Endothelial cell of umbilical vein (primary cell): ENCODE data around the gene PAPPA2. TPM values are rescaled to one million over a fixed set of nuclear protein-coding genes. Genes with fewer than 3 reads are reported as not detected.

Experiments used
- BruUV-seq: library from RNA; stranded (reverse); fragments of 400-500 nt; replicated peaks from 2 replicates; lab custom pipeline; 2021; lab: Mats Ljungman, UMichigan
- CTCF ChIA-PET: fragments of 300-600, 350-600 bp; sonication (Branson Sonifier 250); formaldehyde crosslinking; loops from one replicate; lab custom pipeline; 2021; ENCODE audit warnings: antibody characterized with exemption, inconsistent platforms; lab: Charles Lee
- POLR2A ChIA-PET: fragments of 300-600, 350-600 bp; sonication (Branson Sonifier 250); formaldehyde crosslinking; loops from one replicate; lab custom pipeline; 2021; ENCODE audit warnings: antibody characterized with exemption, inconsistent platforms; lab: Charles Lee
- DNase-seq: peaks from one replicate; pipeline ENCODE4 v3.0.0-alpha.2; 2011; ENCODE audit warnings: low read depth, low spot score
- FAIRE-seq: peaks from 2 replicates; lab custom pipeline; 2011; peaks lifted over from hg19 to GRCh38; lab: Jason Lieb, UNC
- H2AFZ ChIP-seq: 2 replicates; pipeline ENCODE4 v1.6.0; 2012; ENCODE audit warnings: low read depth, low read length, control low read depth, inconsistent platforms
- H3K27ac ChIP-seq: 2 replicates; pipeline ENCODE4 v1.5.1; 2011; ENCODE audit warnings: low read depth, mild to moderate bottlenecking, control low read depth, low read length, moderate library complexity; ENCODE audit not compliant: insufficient read depth
- H3K27me3 ChIP-seq, 2 experiments: 2 replicates each; pipeline versions ENCODE4 v1.6.0 to v1.6.1; 2011; ENCODE audit warnings: low read length in 2 of 2, mixed read lengths in 1 of 2; ENCODE audit not compliant: control insufficient read depth in 2 of 2, insufficient read depth in 2 of 2
- H3K36me3 ChIP-seq, 2 experiments: 2 replicates in 1 of 2; 3 replicates in 1 of 2; pipeline ENCODE4 v1.5.1; 2011; ENCODE audit warnings: low read length in 2 of 2, mild to moderate bottlenecking in 1 of 2, moderate library complexity in 1 of 2; ENCODE audit not compliant: control insufficient read depth in 2 of 2, insufficient read depth in 2 of 2; ENCODE audit errors: extremely low read depth in 1 of 2
- H3K4me1 ChIP-seq: 3 replicates; pipeline ENCODE4 v1.5.1; 2011; ENCODE audit warnings: mild to moderate bottlenecking, low read length; ENCODE audit not compliant: control insufficient read depth, insufficient read depth; ENCODE audit errors: extremely low read depth
- H3K4me2 ChIP-seq: 2 replicates; pipeline ENCODE4 v1.6.1; 2011; ENCODE audit warnings: low read length, control low read depth, mixed read lengths; ENCODE audit not compliant: insufficient read depth
- H3K4me3 ChIP-seq, 3 experiments: fragments of 200-600 bp in 1 of 3; sonication (generic), shearing (Covaris generic) in 1 of 3; replicated peaks in 1 of 3; 2 replicates each; pipeline ENCODE4 v1.5.1; 2011 to 2016; ENCODE audit warnings: control low read depth in 3 of 3, low read length in 3 of 3, mild to moderate bottlenecking in 2 of 3, inconsistent platforms in 1 of 3, low read depth in 1 of 3, moderate library complexity in 1 of 3; ENCODE audit not compliant: insufficient read depth in 1 of 3
- H3K79me2 ChIP-seq: 2 replicates; pipeline ENCODE4 v1.6.0; 2012; ENCODE audit warnings: low read length, inconsistent platforms; ENCODE audit not compliant: control insufficient read depth, insufficient read depth
- H3K9ac ChIP-seq: replicated peaks from 2 replicates; pipeline ENCODE3; 2011; ENCODE audit warnings: low read length, control low read depth; ENCODE audit not compliant: insufficient read depth; ENCODE audit errors: extremely low read depth
- H3K9me1 ChIP-seq: replicated peaks from 3 replicates; pipeline ENCODE4 v1.6.0; 2011; ENCODE audit warnings: mild to moderate bottlenecking, low read length; ENCODE audit not compliant: control insufficient read depth, insufficient read depth; ENCODE audit errors: extremely low read depth
- H3K9me3 ChIP-seq: replicated peaks from 2 replicates; pipeline ENCODE4 v1.5.1; 2012; ENCODE audit warnings: low read length, inconsistent platforms; ENCODE audit not compliant: control insufficient read depth, insufficient read depth
- H4K20me1 ChIP-seq: replicated peaks from 2 replicates; pipeline ENCODE3; 2011; ENCODE audit warnings: mild to moderate bottlenecking, low read length; ENCODE audit not compliant: control insufficient read depth, insufficient read depth; ENCODE audit errors: extremely low read depth
- EZH2 ChIP-seq: IDR thresholded peaks from 2 replicates; pipeline ENCODE4 v1.6.1; 2012; ENCODE audit warnings: borderline replicate concordance, low read depth, mild to moderate bottlenecking, moderate library complexity, low read length, inconsistent platforms; ENCODE audit not compliant: severe bottlenecking
- FOS ChIP-seq: IDR thresholded peaks from 2 replicates; pipeline ENCODE4 v1.6.1; 2011; ENCODE audit warnings: mild to moderate bottlenecking, low read length, moderate library complexity, borderline replicate concordance; ENCODE audit not compliant: insufficient read depth
- GATA2 ChIP-seq: IDR thresholded peaks from 2 replicates; pipeline ENCODE4 v1.7.0; 2011; ENCODE audit warnings: low read depth, mild to moderate bottlenecking, moderate library complexity, mixed read lengths, low read length; ENCODE audit not compliant: insufficient read length, insufficient read depth
- JUN ChIP-seq: IDR thresholded peaks from 2 replicates; pipeline ENCODE4 v1.6.1; 2011; ENCODE audit warnings: borderline replicate concordance, low read depth; ENCODE audit not compliant: insufficient read length, insufficient read depth
- MYC ChIP-seq: IDR thresholded peaks from one replicate; pipeline ENCODE4 v1.6.1; 2011; ENCODE audit warnings: mild to moderate bottlenecking, low read depth, low read length
- POLR2A ChIP-seq: IDR thresholded peaks from 2 replicates; pipeline ENCODE4 v1.6.1; 2012; ENCODE audit warnings: low read depth, mild to moderate bottlenecking, control low read depth, low read length
- POLR2AphosphoS5 ChIP-seq: IDR thresholded peaks from 2 replicates; pipeline ENCODE4 v1.6.1; 2012; ENCODE audit warnings: low read depth, mild to moderate bottlenecking, control low read depth, low read length, moderate library complexity; ENCODE audit not compliant: insufficient read depth
- dilution Hi-C: fragments of 300-500 bp; cut with MboI; formaldehyde crosslinking; loops from one replicate; pipeline ENCODE4 v1.15.0; 2019; ENCODE audit warnings: low sequenced_read_pairs; ENCODE audit not compliant: extremely low pct_ligation_motif_present
- intact Hi-C: fragments of 100-400 bp; cut with micrococcal nuclease; formaldehyde crosslinking; loops from one replicate; pipeline ENCODE4 v1.10.0; 2022
- polyA plus RNA-seq, 4 experiments: library from polyadenylated mRNA; depleted of rRNA in 3 of 4; stranded (reverse) in 3 of 4; unstranded in 1 of 4; fragments of >200 nt; gene quantifications; 2 replicates each; pipeline versions ENCODE4 v1.2.1 to v1.2.3, GENCODE V29; 2011 to 2012; ENCODE audit warnings: missing spikeins in 1 of 4
- total RNA-seq: library from RNA; stranded (reverse); gene quantifications from 2 replicates; pipeline ENCODE4 v1.2.3, GENCODE V29; 2021
- TF ChIP-seq, protein P1 (sequence below), 2 donors: IDR thresholded peaks; 1 replicate in 1 of 2; 2 replicates in 1 of 2; pipeline ENCODE4 v1.5.1; 2011; ENCODE audit warnings: low read length in 2 of 2, mild to moderate bottlenecking in 2 of 2, moderate library complexity in 2 of 2, control low read depth in 1 of 2, inconsistent platforms in 1 of 2, low read depth in 1 of 2; ENCODE audit not compliant: insufficient read depth in 1 of 2; ENCODE audit errors: extremely low read depth in 1 of 2
- TF ChIP-seq, protein P2 (sequence below): IDR thresholded peaks from 2 replicates; pipeline ENCODE4 v1.6.1; 2011; ENCODE audit not compliant: insufficient read depth, insufficient read length

PAPPA2 gene
- total and polyA plus RNA-seq, 2 donors (not counting 3 experiments of a cell fraction or from before 2014, with no cell fraction given), result not detected

DNA sequence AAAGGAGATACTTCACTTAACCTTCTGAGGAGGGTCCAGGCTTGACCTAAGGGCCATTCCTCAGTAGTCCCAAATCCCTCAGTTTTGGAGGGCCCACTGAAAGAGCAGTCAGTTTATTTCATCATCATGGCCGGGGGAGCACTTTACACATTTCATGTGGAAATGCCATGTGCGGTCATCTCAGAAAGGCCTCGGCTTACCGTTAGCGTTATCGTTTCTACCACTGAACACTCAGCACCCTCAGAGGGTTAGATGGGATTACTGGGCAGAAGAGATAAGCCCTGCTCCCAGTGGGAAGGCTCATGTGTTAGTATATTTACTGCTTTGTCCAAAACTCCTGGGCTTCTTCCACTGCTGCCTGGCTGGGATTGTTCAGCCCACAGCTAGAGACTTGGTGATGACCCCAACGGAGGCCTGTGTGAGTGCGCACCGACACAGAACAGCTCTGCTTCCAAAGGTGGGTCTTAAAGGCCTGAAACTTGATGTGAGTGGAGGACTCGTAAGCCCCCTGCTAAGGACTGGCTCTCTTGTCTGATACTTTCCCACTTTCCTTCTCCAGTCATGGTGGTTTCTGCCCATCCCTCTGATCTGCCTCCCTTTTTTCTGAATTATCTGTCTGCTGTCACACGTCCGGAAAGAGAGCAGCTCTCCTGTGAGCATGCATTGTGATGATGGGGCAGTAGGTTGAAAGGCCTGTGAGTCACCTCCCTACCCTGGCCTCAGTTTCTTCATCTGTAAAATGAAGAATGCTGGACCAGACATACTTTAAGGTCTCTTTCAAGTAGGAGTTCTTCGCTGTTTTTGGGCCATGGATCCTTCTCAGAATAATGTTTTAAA, 417.0 kb downstream of the PAPPA2 start:
- ChIA-PET POLR2A (no interaction called here), CTCF (interaction anchor here (0.5 to 2.5 kb wide), 22 partner anchors 9 to 1850 kb away, joined by 3 to 44 read pairs (median 4); no protein-coding TSS in a partner anchor)
- dilution Hi-C loops, result no loop called here
- Histone ChIP-seq H3K4me2 (no peak overlapping the region), H3K4me1 (no peaks in the 10 kb centered on the region), H3K27ac (no peak overlapping the region), H3K4me3 (no peak overlapping the region), H3K27me3 (no peaks in the 10 kb centered on the region), H3K36me3 (no peaks in the 10 kb centered on the region), H3K79me2 (no peaks in the 10 kb centered on the region), H3K9me3 (no peaks in the 10 kb centered on the region), H2AFZ (no peak overlapping the region), H4K20me1 (no peaks in the 10 kb centered on the region), H3K9me1 (no peaks in the 10 kb centered on the region), H3K9ac (no peak overlapping the region)
- BruUV-seq, result no TSS peak
- no peak for TF ChIP-seq POLR2AphosphoS5
- TF ChIP-seq JUN, result no peak
- no peak for TF ChIP-seq FOS
- TF ChIP-seq MYC, result no peak
- TF ChIP-seq POLR2A, result no peak
- TF ChIP-seq, protein P1, sequence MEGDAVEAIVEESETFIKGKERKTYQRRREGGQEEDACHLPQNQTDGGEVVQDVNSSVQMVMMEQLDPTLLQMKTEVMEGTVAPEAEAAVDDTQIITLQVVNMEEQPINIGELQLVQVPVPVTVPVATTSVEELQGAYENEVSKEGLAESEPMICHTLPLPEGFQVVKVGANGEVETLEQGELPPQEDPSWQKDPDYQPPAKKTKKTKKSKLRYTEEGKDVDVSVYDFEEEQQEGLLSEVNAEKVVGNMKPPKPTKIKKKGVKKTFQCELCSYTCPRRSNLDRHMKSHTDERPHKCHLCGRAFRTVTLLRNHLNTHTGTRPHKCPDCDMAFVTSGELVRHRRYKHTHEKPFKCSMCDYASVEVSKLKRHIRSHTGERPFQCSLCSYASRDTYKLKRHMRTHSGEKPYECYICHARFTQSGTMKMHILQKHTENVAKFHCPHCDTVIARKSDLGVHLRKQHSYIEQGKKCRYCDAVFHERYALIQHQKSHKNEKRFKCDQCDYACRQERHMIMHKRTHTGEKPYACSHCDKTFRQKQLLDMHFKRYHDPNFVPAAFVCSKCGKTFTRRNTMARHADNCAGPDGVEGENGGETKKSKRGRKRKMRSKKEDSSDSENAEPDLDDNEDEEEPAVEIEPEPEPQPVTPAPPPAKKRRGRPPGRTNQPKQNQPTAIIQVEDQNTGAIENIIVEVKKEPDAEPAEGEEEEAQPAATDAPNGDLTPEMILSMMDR (IDR thresholded peaks at IDR 0.05; ENCODE audit: extremely low read depth in 1 of 2, insufficient read depth in 1 of 2, low read depth in 1 of 2, low read length in 2 of 2), result no peak
- TF ChIP-seq EZH2, result no peak
- TF ChIP-seq, protein P2, sequence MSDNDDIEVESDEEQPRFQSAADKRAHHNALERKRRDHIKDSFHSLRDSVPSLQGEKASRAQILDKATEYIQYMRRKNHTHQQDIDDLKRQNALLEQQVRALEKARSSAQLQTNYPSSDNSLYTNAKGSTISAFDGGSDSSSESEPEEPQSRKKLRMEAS, result no peak
- TF ChIP-seq GATA2, result no peak
- no peak for DNase-seq
- intact Hi-C loops, result no loop called here
- FAIRE-seq, result no peak
